Astrocyte (in vitro differentiated cells and primary cell): ENCODE measurements around the gene ASCL5.

Experiments used
- CTCF ChIP-seq: IDR thresholded peaks from 2 replicates; pipeline ENCODE4 v1.5.1; 2011; ENCODE audit warnings: low read depth, mild to moderate bottlenecking, inconsistent platforms, low read length, moderate library complexity; ENCODE audit not compliant: insufficient read depth
- EZH2 ChIP-seq: IDR thresholded peaks from 2 replicates; pipeline ENCODE4 v1.6.1; 2012; ENCODE audit warnings: mild to moderate bottlenecking, low read length, inconsistent platforms; ENCODE audit not compliant: insufficient read depth

GRCh38 chr1:201171063-201172036 lies 44.4 kb upstream of the ASCL5 start:
- peak; percentile 2 for TF ChIP-seq CTCF
- no peak for TF ChIP-seq EZH2
